Endothelial cell of umbilical vein (primary cell): Measurements from ENCODE around the gene KIZ. TPM values are rescaled to one million over a fixed set of nuclear protein-coding genes. Genes with fewer than 3 reads are reported as not detected.

Experiments
- BruUV-seq: library from RNA; stranded (reverse); fragments of 400-500 nt; replicated peaks from 2 replicates; lab custom pipeline; 2021; lab: Mats Ljungman, UMichigan
- CTCF ChIA-PET: fragments of 300-600, 350-600 bp; sonication (Branson Sonifier 250); formaldehyde crosslinking; loops from one replicate; lab custom pipeline; 2021; ENCODE audit warnings: antibody characterized with exemption, inconsistent platforms; lab: Charles Lee
- POLR2A ChIA-PET: fragments of 300-600, 350-600 bp; sonication (Branson Sonifier 250); formaldehyde crosslinking; loops from one replicate; lab custom pipeline; 2021; ENCODE audit warnings: antibody characterized with exemption, inconsistent platforms; lab: Charles Lee
- DNase-seq: peaks from one replicate; pipeline ENCODE4 v3.0.0-alpha.2; 2011; ENCODE audit warnings: low read depth, low spot score
- FAIRE-seq: peaks from 2 replicates; lab custom pipeline; 2011; peaks lifted over from hg19 to GRCh38; lab: Jason Lieb, UNC
- H2AFZ ChIP-seq: 2 replicates; pipeline ENCODE4 v1.6.0; 2012; ENCODE audit warnings: low read depth, low read length, control low read depth, inconsistent platforms
- H3K27ac ChIP-seq: 2 replicates; pipeline ENCODE4 v1.5.1; 2011; ENCODE audit warnings: low read depth, mild to moderate bottlenecking, control low read depth, low read length, moderate library complexity; ENCODE audit not compliant: insufficient read depth
- H3K27me3 ChIP-seq, 2 experiments: 2 replicates each; pipeline versions ENCODE4 v1.6.0 to v1.6.1; 2011; ENCODE audit warnings: low read length in 2 of 2, mixed read lengths in 1 of 2; ENCODE audit not compliant: control insufficient read depth in 2 of 2, insufficient read depth in 2 of 2
- H3K36me3 ChIP-seq, 2 experiments: 2 replicates in 1 of 2; 3 replicates in 1 of 2; pipeline ENCODE4 v1.5.1; 2011; ENCODE audit warnings: low read length in 2 of 2, mild to moderate bottlenecking in 1 of 2, moderate library complexity in 1 of 2; ENCODE audit not compliant: control insufficient read depth in 2 of 2, insufficient read depth in 2 of 2; ENCODE audit errors: extremely low read depth in 1 of 2
- H3K4me1 ChIP-seq: 3 replicates; pipeline ENCODE4 v1.5.1; 2011; ENCODE audit warnings: mild to moderate bottlenecking, low read length; ENCODE audit not compliant: control insufficient read depth, insufficient read depth; ENCODE audit errors: extremely low read depth
- H3K4me2 ChIP-seq: 2 replicates; pipeline ENCODE4 v1.6.1; 2011; ENCODE audit warnings: low read length, control low read depth, mixed read lengths; ENCODE audit not compliant: insufficient read depth
- H3K4me3 ChIP-seq, 3 experiments: fragments of 200-600 bp in 1 of 3; sonication (generic), shearing (Covaris generic) in 1 of 3; replicated peaks in 1 of 3; 2 replicates each; pipeline ENCODE4 v1.5.1; 2011 to 2016; ENCODE audit warnings: control low read depth in 3 of 3, low read length in 3 of 3, mild to moderate bottlenecking in 2 of 3, inconsistent platforms in 1 of 3, low read depth in 1 of 3, moderate library complexity in 1 of 3; ENCODE audit not compliant: insufficient read depth in 1 of 3
- H3K79me2 ChIP-seq: 2 replicates; pipeline ENCODE4 v1.6.0; 2012; ENCODE audit warnings: low read length, inconsistent platforms; ENCODE audit not compliant: control insufficient read depth, insufficient read depth
- H3K9ac ChIP-seq: replicated peaks from 2 replicates; pipeline ENCODE3; 2011; ENCODE audit warnings: low read length, control low read depth; ENCODE audit not compliant: insufficient read depth; ENCODE audit errors: extremely low read depth
- H3K9me1 ChIP-seq: replicated peaks from 3 replicates; pipeline ENCODE4 v1.6.0; 2011; ENCODE audit warnings: mild to moderate bottlenecking, low read length; ENCODE audit not compliant: control insufficient read depth, insufficient read depth; ENCODE audit errors: extremely low read depth
- H3K9me3 ChIP-seq: replicated peaks from 2 replicates; pipeline ENCODE4 v1.5.1; 2012; ENCODE audit warnings: low read length, inconsistent platforms; ENCODE audit not compliant: control insufficient read depth, insufficient read depth
- H4K20me1 ChIP-seq: replicated peaks from 2 replicates; pipeline ENCODE3; 2011; ENCODE audit warnings: mild to moderate bottlenecking, low read length; ENCODE audit not compliant: control insufficient read depth, insufficient read depth; ENCODE audit errors: extremely low read depth
- EZH2 ChIP-seq: IDR thresholded peaks from 2 replicates; pipeline ENCODE4 v1.6.1; 2012; ENCODE audit warnings: borderline replicate concordance, low read depth, mild to moderate bottlenecking, moderate library complexity, low read length, inconsistent platforms; ENCODE audit not compliant: severe bottlenecking
- FOS ChIP-seq: IDR thresholded peaks from 2 replicates; pipeline ENCODE4 v1.6.1; 2011; ENCODE audit warnings: mild to moderate bottlenecking, low read length, moderate library complexity, borderline replicate concordance; ENCODE audit not compliant: insufficient read depth
- GATA2 ChIP-seq: IDR thresholded peaks from 2 replicates; pipeline ENCODE4 v1.7.0; 2011; ENCODE audit warnings: low read depth, mild to moderate bottlenecking, moderate library complexity, mixed read lengths, low read length; ENCODE audit not compliant: insufficient read length, insufficient read depth
- JUN ChIP-seq: IDR thresholded peaks from 2 replicates; pipeline ENCODE4 v1.6.1; 2011; ENCODE audit warnings: borderline replicate concordance, low read depth; ENCODE audit not compliant: insufficient read length, insufficient read depth
- MYC ChIP-seq: IDR thresholded peaks from one replicate; pipeline ENCODE4 v1.6.1; 2011; ENCODE audit warnings: mild to moderate bottlenecking, low read depth, low read length
- POLR2A ChIP-seq: IDR thresholded peaks from 2 replicates; pipeline ENCODE4 v1.6.1; 2012; ENCODE audit warnings: low read depth, mild to moderate bottlenecking, control low read depth, low read length
- POLR2AphosphoS5 ChIP-seq: IDR thresholded peaks from 2 replicates; pipeline ENCODE4 v1.6.1; 2012; ENCODE audit warnings: low read depth, mild to moderate bottlenecking, control low read depth, low read length, moderate library complexity; ENCODE audit not compliant: insufficient read depth
- dilution Hi-C: fragments of 300-500 bp; cut with MboI; formaldehyde crosslinking; loops from one replicate; pipeline ENCODE4 v1.15.0; 2019; ENCODE audit warnings: low sequenced_read_pairs; ENCODE audit not compliant: extremely low pct_ligation_motif_present
- intact Hi-C: fragments of 100-400 bp; cut with micrococcal nuclease; formaldehyde crosslinking; loops from one replicate; pipeline ENCODE4 v1.10.0; 2022
- polyA plus RNA-seq, 4 experiments: library from polyadenylated mRNA; depleted of rRNA in 3 of 4; stranded (reverse) in 3 of 4; unstranded in 1 of 4; fragments of >200 nt; gene quantifications; 2 replicates each; pipeline versions ENCODE4 v1.2.1 to v1.2.3, GENCODE V29; 2011 to 2012; ENCODE audit warnings: missing spikeins in 1 of 4
- total RNA-seq: library from RNA; stranded (reverse); gene quantifications from 2 replicates; pipeline ENCODE4 v1.2.3, GENCODE V29; 2021
- TF ChIP-seq, protein P1 (sequence below), 2 donors: IDR thresholded peaks; 1 replicate in 1 of 2; 2 replicates in 1 of 2; pipeline ENCODE4 v1.5.1; 2011; ENCODE audit warnings: low read length in 2 of 2, mild to moderate bottlenecking in 2 of 2, moderate library complexity in 2 of 2, control low read depth in 1 of 2, inconsistent platforms in 1 of 2, low read depth in 1 of 2; ENCODE audit not compliant: insufficient read depth in 1 of 2; ENCODE audit errors: extremely low read depth in 1 of 2
- TF ChIP-seq, protein P2 (sequence below): IDR thresholded peaks from 2 replicates; pipeline ENCODE4 v1.6.1; 2011; ENCODE audit not compliant: insufficient read depth, insufficient read length

The KIZ gene
- total and polyA plus RNA-seq, 2 donors (not counting 3 experiments of a cell fraction or from before 2014, with no cell fraction given), result 3.9 to 7.3 TPM

DNA sequence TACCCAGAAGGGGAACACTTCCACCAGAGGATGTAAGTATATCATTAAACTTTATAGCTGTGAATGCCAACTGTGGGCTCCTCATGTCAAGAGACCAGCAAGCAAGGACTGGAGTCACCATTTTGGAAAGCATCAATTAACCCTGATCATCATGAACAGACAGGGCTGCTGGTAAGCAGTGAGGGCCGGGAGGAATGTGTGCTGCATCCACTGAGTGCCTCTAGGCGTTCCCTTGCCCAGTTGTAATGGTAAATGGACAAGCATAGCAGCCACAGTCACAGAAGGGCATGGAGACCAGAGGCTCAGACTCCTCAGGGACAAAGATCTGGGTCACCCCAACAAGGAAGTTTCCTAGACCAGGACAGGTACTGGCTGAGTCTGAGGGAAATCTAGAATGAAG, 43.3 kb upstream of the KIZ start:
- Histone ChIP-seq H3K9me1 (no peaks in the 10 kb centered on the region), H3K79me2 (no peaks in the 10 kb centered on the region), H3K27ac (no peak overlapping the region), H3K4me3 (no peak overlapping the region), H3K27me3 (no peaks in the 10 kb centered on the region), H2AFZ (no peak overlapping the region), H3K4me2 (no peak overlapping the region), H3K9me3 (no peaks in the 10 kb centered on the region), H3K9ac (no peak overlapping the region), H3K4me1 (no peaks in the 10 kb centered on the region), H4K20me1 (no peaks in the 10 kb centered on the region), H3K36me3 (no peaks in the 10 kb centered on the region)
- DNase-seq, result no peak
- no peak for FAIRE-seq
- intact Hi-C loops (no loop called here), dilution Hi-C loops (no loop called here)
- CTCF ChIA-PET, result no interaction called here
- BruUV-seq, result no TSS peak
- POLR2A ChIA-PET, result no interaction called here
- TF ChIP-seq FOS (no peak), POLR2A (no peak), JUN (no peak), POLR2AphosphoS5 (no peak)
- TF ChIP-seq, protein P1, sequence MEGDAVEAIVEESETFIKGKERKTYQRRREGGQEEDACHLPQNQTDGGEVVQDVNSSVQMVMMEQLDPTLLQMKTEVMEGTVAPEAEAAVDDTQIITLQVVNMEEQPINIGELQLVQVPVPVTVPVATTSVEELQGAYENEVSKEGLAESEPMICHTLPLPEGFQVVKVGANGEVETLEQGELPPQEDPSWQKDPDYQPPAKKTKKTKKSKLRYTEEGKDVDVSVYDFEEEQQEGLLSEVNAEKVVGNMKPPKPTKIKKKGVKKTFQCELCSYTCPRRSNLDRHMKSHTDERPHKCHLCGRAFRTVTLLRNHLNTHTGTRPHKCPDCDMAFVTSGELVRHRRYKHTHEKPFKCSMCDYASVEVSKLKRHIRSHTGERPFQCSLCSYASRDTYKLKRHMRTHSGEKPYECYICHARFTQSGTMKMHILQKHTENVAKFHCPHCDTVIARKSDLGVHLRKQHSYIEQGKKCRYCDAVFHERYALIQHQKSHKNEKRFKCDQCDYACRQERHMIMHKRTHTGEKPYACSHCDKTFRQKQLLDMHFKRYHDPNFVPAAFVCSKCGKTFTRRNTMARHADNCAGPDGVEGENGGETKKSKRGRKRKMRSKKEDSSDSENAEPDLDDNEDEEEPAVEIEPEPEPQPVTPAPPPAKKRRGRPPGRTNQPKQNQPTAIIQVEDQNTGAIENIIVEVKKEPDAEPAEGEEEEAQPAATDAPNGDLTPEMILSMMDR (IDR thresholded peaks at IDR 0.05; ENCODE audit: extremely low read depth in 1 of 2, insufficient read depth in 1 of 2, low read depth in 1 of 2, low read length in 2 of 2), result no peak
- TF ChIP-seq, protein P2, sequence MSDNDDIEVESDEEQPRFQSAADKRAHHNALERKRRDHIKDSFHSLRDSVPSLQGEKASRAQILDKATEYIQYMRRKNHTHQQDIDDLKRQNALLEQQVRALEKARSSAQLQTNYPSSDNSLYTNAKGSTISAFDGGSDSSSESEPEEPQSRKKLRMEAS, result no peak

DNA sequence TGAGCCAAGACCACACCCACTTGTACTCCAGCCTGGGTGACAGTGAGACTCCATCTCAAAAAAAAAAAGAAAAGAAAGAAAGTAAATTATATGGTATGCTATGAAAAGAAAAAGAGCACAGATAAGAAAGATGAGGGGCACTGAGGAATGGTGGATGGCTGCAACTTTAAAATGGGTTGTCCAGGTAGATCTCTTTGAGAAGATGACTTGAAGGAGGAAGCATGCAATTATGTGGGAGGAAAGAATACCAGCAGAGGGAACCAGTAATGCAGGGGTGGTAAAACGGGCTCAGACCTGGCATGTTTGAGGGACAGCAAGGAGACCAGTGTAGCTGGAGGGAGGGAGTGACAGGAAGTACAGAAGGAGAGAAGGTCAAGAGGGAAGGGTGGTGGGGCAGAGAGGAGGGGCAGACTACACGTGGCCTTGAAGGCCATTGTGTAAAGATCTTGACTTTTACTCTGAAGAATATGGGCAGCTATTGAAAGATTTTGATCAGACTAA, 42.0 kb upstream of the KIZ start:
- Histone ChIP-seq H3K9me1 (no peaks in the 10 kb centered on the region), H3K4me3 (no peak overlapping the region), H3K4me2 (no peak overlapping the region), H3K36me3 (no peaks in the 10 kb centered on the region), H3K4me1 (no peaks in the 10 kb centered on the region), H2AFZ (no peak overlapping the region), H3K9ac (no peak overlapping the region), H3K79me2 (no peaks in the 10 kb centered on the region), H3K9me3 (no peaks in the 10 kb centered on the region), H4K20me1 (no peaks in the 10 kb centered on the region), H3K27me3 (peaks cover 2 to 5% of the 10 kb centered on the region in 2 experiments), H3K27ac (no peak overlapping the region)
- TF ChIP-seq EZH2, result no peak
- TF ChIP-seq GATA2, result no peak
- no peak for TF ChIP-seq JUN
- no peak for TF ChIP-seq FOS
- no peak for TF ChIP-seq MYC
- TF ChIP-seq, protein P1 (IDR thresholded peaks at IDR 0.05; ENCODE audit: extremely low read depth in 1 of 2, insufficient read depth in 1 of 2, low read depth in 1 of 2, low read length in 2 of 2), result no peak
- no peak for TF ChIP-seq POLR2A
- TF ChIP-seq POLR2AphosphoS5, result no peak
- TF ChIP-seq, protein P2, result no peak
- FAIRE-seq (no peak), DNase-seq (no peak)
- ChIA-PET POLR2A (no interaction called here), CTCF (no interaction called here)
- intact Hi-C loops (no loop called here), dilution Hi-C loops (no loop called here)
- BruUV-seq, result no TSS peak
